Esophagus squamous epithelium (tissue), 4 donors: ENCODE measurements around the gene GMDS.

Experiments used
- POLR2A ChIP-seq, 4 donors: fragments of 450-650 bp; IDR thresholded peaks; one replicate each; pipeline ENCODE4 v1.6.1; 2017; ENCODE audit warnings: antibody characterized with exemption in 4 of 4, mild to moderate bottlenecking in 4 of 4, moderate library complexity in 3 of 4
- TF ChIP-seq, protein P1 (sequence below), 6 experiments: fragments of 450-650 bp in 4 of 6; fragments of 200-600 bp in 2 of 6; sonication (generic) in 2 of 6; IDR thresholded peaks; one replicate each; pipeline ENCODE4 v1.5.1; 2016 to 2019; ENCODE audit warnings: antibody characterized with exemption in 6 of 6, mild to moderate bottlenecking in 4 of 6, moderate library complexity in 4 of 6

DNA sequence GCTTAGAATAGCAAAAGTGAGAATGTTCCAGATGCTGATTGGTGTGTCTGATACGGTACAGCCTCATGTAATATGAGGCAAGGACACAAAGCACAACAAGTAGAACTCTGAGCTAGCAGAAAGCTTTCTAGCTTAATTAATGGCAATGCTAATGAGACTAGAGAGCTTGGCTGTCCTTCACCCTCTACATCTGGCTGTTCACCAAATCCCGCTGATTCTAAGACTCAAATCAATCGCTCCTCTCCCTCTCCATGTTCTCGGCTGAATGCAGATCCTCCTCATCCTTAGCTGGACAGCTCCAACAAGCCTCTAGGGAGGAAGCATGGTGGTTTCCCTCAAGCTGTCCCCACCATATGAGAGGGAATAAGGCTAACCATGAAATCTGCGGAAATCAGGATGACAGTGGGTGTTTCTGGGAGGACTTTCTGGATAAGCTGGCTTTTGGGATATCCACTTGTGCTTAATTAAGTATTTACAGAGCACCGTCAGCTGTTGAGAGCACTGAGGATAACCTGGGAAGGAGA lies 506.8 kb downstream of the GMDS start:
- TF ChIP-seq POLR2A (IDR thresholded peaks at IDR 0.05): no peak
- TF ChIP-seq, protein P1, sequence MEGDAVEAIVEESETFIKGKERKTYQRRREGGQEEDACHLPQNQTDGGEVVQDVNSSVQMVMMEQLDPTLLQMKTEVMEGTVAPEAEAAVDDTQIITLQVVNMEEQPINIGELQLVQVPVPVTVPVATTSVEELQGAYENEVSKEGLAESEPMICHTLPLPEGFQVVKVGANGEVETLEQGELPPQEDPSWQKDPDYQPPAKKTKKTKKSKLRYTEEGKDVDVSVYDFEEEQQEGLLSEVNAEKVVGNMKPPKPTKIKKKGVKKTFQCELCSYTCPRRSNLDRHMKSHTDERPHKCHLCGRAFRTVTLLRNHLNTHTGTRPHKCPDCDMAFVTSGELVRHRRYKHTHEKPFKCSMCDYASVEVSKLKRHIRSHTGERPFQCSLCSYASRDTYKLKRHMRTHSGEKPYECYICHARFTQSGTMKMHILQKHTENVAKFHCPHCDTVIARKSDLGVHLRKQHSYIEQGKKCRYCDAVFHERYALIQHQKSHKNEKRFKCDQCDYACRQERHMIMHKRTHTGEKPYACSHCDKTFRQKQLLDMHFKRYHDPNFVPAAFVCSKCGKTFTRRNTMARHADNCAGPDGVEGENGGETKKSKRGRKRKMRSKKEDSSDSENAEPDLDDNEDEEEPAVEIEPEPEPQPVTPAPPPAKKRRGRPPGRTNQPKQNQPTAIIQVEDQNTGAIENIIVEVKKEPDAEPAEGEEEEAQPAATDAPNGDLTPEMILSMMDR (IDR thresholded peaks at IDR 0.05): no peak
